Stomach (tissue), 4 donors: Measurements from ENCODE around the gene ANKRD11.

ENCODE experiments used
- CTCF ChIP-seq, 7 experiments: fragments of 450-650 bp in 4 of 7; fragments of 200-600 bp in 3 of 7; sonication (generic) in 3 of 7; IDR thresholded peaks; one replicate each; pipeline ENCODE4 v1.5.1; 2016 to 2019; ENCODE audit warnings: antibody characterized with exemption in 7 of 7, control low read depth in 2 of 7, mild to moderate bottlenecking in 1 of 7
- POLR2AphosphoS5 ChIP-seq, 3 donors: sonication (generic); formaldehyde crosslinking; IDR thresholded peaks; one replicate each; pipeline ENCODE4 v1.6.1; 2016; ENCODE audit warnings: antibody characterized with exemption in 3 of 3

DNA sequence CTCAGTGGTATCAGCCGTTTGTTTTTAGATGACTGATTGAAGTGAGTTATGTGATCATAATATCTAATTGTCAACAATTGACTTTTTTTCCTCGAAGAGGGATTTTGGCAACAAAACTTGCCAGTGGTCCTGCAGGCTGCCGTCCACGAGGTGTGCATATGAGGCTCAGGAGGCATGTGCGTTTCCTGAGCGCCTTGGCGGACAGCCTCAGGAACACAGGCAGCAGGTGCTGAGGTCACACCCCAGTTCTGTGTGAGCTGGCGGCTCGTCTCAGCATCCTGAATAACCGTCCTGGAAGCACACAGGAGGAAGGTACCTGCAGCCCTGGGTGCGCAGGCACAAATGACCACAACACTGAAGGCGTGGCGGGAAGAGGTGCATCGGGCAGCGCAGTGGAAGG is 29.5 kb upstream of the ANKRD11 start:
- TF ChIP-seq CTCF (IDR thresholded peaks at IDR 0.05): no peak
- no peak for TF ChIP-seq POLR2AphosphoS5 (IDR thresholded peaks at IDR 0.05)
